Stimulated activated CD4-positive, alpha-beta T cell treated with anti-CD3 and anti-CD28 coated beads, Interleukin-4, amount 100 ng/mL, for 4 hours (primary cell): ENCODE results near the gene PHACTR3.

Experiments
- DNase-seq, 2 experiments: peaks; one replicate each; pipeline ENCODE4 v3.0.0-alpha.2; 2020

PHACTR3 gene

GRCh38 chr20:59673998-59674445, 69.7 kb downstream of the PHACTR3 start:
- DNase-seq: no peak

- DNase-seq: no peak
Measured at GRCh38 chr20:59676126-59676850, 71.9 kb downstream of the PHACTR3 start.

- DNase-seq: no peak
Measured at GRCh38 chr20:59676851-59677182, 72.5 kb downstream of the PHACTR3 start.

- DNase-seq: no peak
Measured at GRCh38 chr20:59677586-59677985, 73.2 kb downstream of the PHACTR3 start.

GRCh38 chr20:59678288-59678687, 73.9 kb downstream of the PHACTR3 start:
- no peak for DNase-seq

- no peak for DNase-seq
Measured at GRCh38 chr20:59678951-59679350, 74.6 kb downstream of the PHACTR3 start.

- no peak for DNase-seq
Measured at GRCh38 chr20:59680148-59680650, 75.9 kb downstream of the PHACTR3 start.

- no peak for DNase-seq
Measured at GRCh38 chr20:59680852-59681251, 76.5 kb downstream of the PHACTR3 start.

GRCh38 chr20:59682603-59683002, 78.3 kb downstream of the PHACTR3 start:
- DNase-seq: no peak

GRCh38 chr20:59683181-59683580, 78.8 kb downstream of the PHACTR3 start:
- DNase-seq: no peak

GRCh38 chr20:59684685-59685242, 80.4 kb downstream of the PHACTR3 start:
- DNase-seq: no peak

- no peak for DNase-seq
Measured at GRCh38 chr20:59686404-59687346, 82.3 kb downstream of the PHACTR3 start.

- DNase-seq: no peak
Measured at GRCh38 chr20:59688356-59688755, 84.0 kb downstream of the PHACTR3 start.

- DNase-seq: no peak
Measured at GRCh38 chr20:59688999-59689398, 84.7 kb downstream of the PHACTR3 start.

GRCh38 chr20:59690101-59690500, 85.8 kb downstream of the PHACTR3 start:
- no peak for DNase-seq

GRCh38 chr20:59690976-59691375, 86.6 kb downstream of the PHACTR3 start:
- no peak for DNase-seq

- no peak for DNase-seq
Measured at GRCh38 chr20:59692139-59692538, 87.8 kb downstream of the PHACTR3 start.

GRCh38 chr20:59693587-59693986, 89.2 kb downstream of the PHACTR3 start:
- DNase-seq: no peak

GRCh38 chr20:59696476-59696875, 92.1 kb downstream of the PHACTR3 start:
- DNase-seq: no peak

GRCh38 chr20:59697068-59697467, 92.7 kb downstream of the PHACTR3 start:
- no peak for DNase-seq

- DNase-seq: no peak
Measured at GRCh38 chr20:59698598-59698997, 94.3 kb downstream of the PHACTR3 start.

- no peak for DNase-seq
Measured at GRCh38 chr20:59701236-59701635, 96.9 kb downstream of the PHACTR3 start.

- DNase-seq: no peak
Measured at GRCh38 chr20:59703046-59703445, 98.7 kb downstream of the PHACTR3 start.
